BLaER1 (cell line): ENCODE results near the gene ACTR3.

Experiments used
- H3K27ac ChIP-seq: shearing (Covaris generic); formaldehyde crosslinking; 2 replicates; pipeline ENCODE4 v1.8.1; 2022
- H3K27me3 ChIP-seq: shearing (Covaris generic); formaldehyde crosslinking; 2 replicates; pipeline ENCODE4 v1.8.1; 2022
- H3K36me3 ChIP-seq: shearing (Covaris generic); formaldehyde crosslinking; 2 replicates; pipeline ENCODE4 v1.8.1; 2022
- H3K4me1 ChIP-seq: shearing (Covaris generic); formaldehyde crosslinking; 2 replicates; pipeline ENCODE4 v1.8.1; 2022
- H3K4me2 ChIP-seq: shearing (Covaris generic); formaldehyde crosslinking; 2 replicates; pipeline ENCODE4 v1.8.1; 2022
- H3K4me3 ChIP-seq: shearing (Covaris generic); formaldehyde crosslinking; 2 replicates; pipeline ENCODE4 v1.8.1; 2022
- H3K9ac ChIP-seq: shearing (Covaris generic); formaldehyde crosslinking; 2 replicates; pipeline ENCODE4 v1.8.1; 2022
- H3K9me3 ChIP-seq: shearing (Covaris generic); formaldehyde crosslinking; 2 replicates; pipeline ENCODE4 v1.8.1; 2022
- H4K20me1 ChIP-seq: shearing (Covaris generic); formaldehyde crosslinking; 2 replicates; pipeline ENCODE4 v1.8.1; 2022
- Cebpa-rat ChIP-seq: shearing (Covaris generic); IDR thresholded peaks from 2 replicates; pipeline ENCODE4 v1.8.1; 2022

The ACTR3 gene

GRCh38 chr2:114008720-114009119, 118.8 kb downstream of the ACTR3 start:
- H3K4me1 ChIP-seq, result 0 out of 2 replicates have a peak, but pooled peaks cover 4% of the 10 kb centered on the region
- H3K4me2 ChIP-seq, result no peak overlapping the region
- TF ChIP-seq Cebpa-rat, result no peak
- H3K9ac ChIP-seq, result no peak overlapping the region
- no peaks in the 10 kb centered on the region for H4K20me1 ChIP-seq
- H3K27ac ChIP-seq, result no peak overlapping the region
- H3K27me3 ChIP-seq, result no peaks in the 10 kb centered on the region
- no peak overlapping the region for H3K4me3 ChIP-seq
- no peaks in the 10 kb centered on the region for H3K36me3 ChIP-seq
- H3K9me3 ChIP-seq, result no peaks in the 10 kb centered on the region

GRCh38 chr2:114009205-114009944, 119.5 kb downstream of the ACTR3 start:
- H3K36me3 ChIP-seq, result no peaks in the 10 kb centered on the region
- H3K9ac ChIP-seq, result no peak overlapping the region
- 0 out of 2 replicates have a peak, but pooled peaks cover 4% of the 10 kb centered on the region for H3K4me1 ChIP-seq
- TF ChIP-seq Cebpa-rat, result no peak
- no peaks in the 10 kb centered on the region for H3K9me3 ChIP-seq
- no peaks in the 10 kb centered on the region for H4K20me1 ChIP-seq
- no peak overlapping the region for H3K4me2 ChIP-seq
- H3K27ac ChIP-seq, result no peak overlapping the region
- no peak overlapping the region for H3K4me3 ChIP-seq
- H3K27me3 ChIP-seq, result no peaks in the 10 kb centered on the region

GRCh38 chr2:114010001-114010400, 120.1 kb downstream of the ACTR3 start:
- 0 out of 2 replicates have a peak, but pooled peaks cover 2% of the 10 kb centered on the region for H3K4me1 ChIP-seq
- no peak for TF ChIP-seq Cebpa-rat
- H3K4me3 ChIP-seq, result no peak overlapping the region
- H3K4me2 ChIP-seq, result no peak overlapping the region
- no peak overlapping the region for H3K27ac ChIP-seq
- H3K27me3 ChIP-seq, result no peaks in the 10 kb centered on the region
- no peaks in the 10 kb centered on the region for H3K36me3 ChIP-seq
- no peaks in the 10 kb centered on the region for H3K9me3 ChIP-seq
- H4K20me1 ChIP-seq, result no peaks in the 10 kb centered on the region
- no peak overlapping the region for H3K9ac ChIP-seq

- Histone ChIP-seq H3K9ac (no peak overlapping the region), H3K27ac (no peak overlapping the region), H3K9me3 (no peaks in the 10 kb centered on the region), H3K27me3 (no peaks in the 10 kb centered on the region), H3K4me2 (no peak overlapping the region), H3K4me1 (no peaks in the 10 kb centered on the region), H3K36me3 (no peaks in the 10 kb centered on the region), H4K20me1 (no peaks in the 10 kb centered on the region), H3K4me3 (no peak overlapping the region)
- no peak for TF ChIP-seq Cebpa-rat
Measured at GRCh38 chr2:114011713-114012112, 121.8 kb downstream of the ACTR3 start.
